ENCODE measurements around the gene RTTN.

- TF ChIP-seq CTCF (IDR thresholded peaks at IDR 0.05), result no peak
- no peak for TF ChIP-seq POLR2A (IDR thresholded peaks at IDR 0.05)
These were observed 38.8 kb downstream of the RTTN start for GRCh38 chr18:70166668-70167067.

Measured in testis (tissue), 2 donors.